ENCODE results near the gene KRT80.

Gene KRT80

GRCh38 chr12:52215587-52216031 lies 23.8 kb upstream of the KRT80 start:
- TF ChIP-seq, protein P1, sequence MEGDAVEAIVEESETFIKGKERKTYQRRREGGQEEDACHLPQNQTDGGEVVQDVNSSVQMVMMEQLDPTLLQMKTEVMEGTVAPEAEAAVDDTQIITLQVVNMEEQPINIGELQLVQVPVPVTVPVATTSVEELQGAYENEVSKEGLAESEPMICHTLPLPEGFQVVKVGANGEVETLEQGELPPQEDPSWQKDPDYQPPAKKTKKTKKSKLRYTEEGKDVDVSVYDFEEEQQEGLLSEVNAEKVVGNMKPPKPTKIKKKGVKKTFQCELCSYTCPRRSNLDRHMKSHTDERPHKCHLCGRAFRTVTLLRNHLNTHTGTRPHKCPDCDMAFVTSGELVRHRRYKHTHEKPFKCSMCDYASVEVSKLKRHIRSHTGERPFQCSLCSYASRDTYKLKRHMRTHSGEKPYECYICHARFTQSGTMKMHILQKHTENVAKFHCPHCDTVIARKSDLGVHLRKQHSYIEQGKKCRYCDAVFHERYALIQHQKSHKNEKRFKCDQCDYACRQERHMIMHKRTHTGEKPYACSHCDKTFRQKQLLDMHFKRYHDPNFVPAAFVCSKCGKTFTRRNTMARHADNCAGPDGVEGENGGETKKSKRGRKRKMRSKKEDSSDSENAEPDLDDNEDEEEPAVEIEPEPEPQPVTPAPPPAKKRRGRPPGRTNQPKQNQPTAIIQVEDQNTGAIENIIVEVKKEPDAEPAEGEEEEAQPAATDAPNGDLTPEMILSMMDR (IDR thresholded peaks at IDR 0.05; ENCODE audit: low read depth, low read length, missing control alignments) = no peak
- no peak overlapping the region for H3K4me3 ChIP-seq (ENCODE audit: low read depth, low read length)
- DNase-seq (ENCODE audit: low read depth) = no peak

- H3K4me3 ChIP-seq (ENCODE audit: low read depth, low read length) = no peak overlapping the region
- no peak for DNase-seq (ENCODE audit: low read depth)
- TF ChIP-seq, protein P1 (IDR thresholded peaks at IDR 0.05; ENCODE audit: low read depth, low read length, missing control alignments) = no peak
Measured at GRCh38 chr12:52214421-52214802, 22.6 kb upstream of the KRT80 start.

- no peak overlapping the region for H3K4me3 ChIP-seq (ENCODE audit: low read depth, low read length)
- no peak for DNase-seq (ENCODE audit: low read depth)
Measured at GRCh38 chr12:52213564-52214420, 22.0 kb upstream of the KRT80 start.

DNA sequence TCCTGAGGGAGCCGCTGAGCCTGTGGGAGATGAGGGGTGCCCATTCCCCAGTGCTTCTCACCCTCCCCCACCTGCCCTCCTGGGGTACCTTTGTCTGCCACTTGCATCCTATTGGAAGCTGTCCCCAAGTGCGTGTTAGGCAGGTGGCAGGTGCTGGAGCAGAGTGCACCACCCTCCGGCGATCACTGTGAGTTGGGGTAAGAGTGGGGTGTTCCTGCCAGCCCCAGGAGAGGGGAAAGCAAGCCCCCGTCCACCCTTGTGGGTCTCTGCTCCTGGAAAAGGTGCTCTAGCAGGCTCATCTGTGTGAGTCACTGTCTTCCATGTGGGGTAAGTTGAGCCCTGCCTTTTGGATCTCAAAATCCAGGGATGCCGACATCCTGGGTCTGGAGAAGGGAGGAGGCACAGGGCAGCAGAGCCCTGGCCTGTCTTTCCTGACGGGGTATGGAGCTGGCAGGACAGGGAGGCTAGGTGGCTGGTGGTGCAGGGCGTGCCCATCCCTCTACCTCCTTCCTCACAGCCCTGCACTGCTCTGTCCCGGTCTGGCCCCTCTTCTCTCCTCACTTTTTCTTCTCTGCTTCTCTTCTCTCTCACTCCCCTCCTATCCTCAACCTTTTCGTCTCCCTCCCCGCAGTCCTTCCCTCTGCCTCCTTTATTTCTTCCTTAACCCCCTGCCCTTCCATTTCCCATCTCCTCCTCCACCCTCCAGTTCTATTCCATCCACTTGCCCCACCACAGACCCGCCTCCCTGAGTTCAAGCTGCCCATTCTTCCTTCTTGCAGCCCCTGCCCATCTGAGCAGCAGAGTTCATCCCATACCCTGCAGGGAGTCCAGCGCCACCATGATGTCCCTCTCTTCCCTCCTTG lies 21.1 kb upstream of the KRT80 start:
- DNase-seq (ENCODE audit: low read depth) = no peak
- TF ChIP-seq, protein P1 (IDR thresholded peaks at IDR 0.05; ENCODE audit: low read depth, low read length, missing control alignments) = no peak
- H3K4me3 ChIP-seq (ENCODE audit: low read depth, low read length) = no peak overlapping the region

More at GRCh38 chr12:52213564-52214420, 22.0 kb upstream of the KRT80 start:
- TF ChIP-seq, protein P1 (IDR thresholded peaks at IDR 0.05; ENCODE audit: low read depth, low read length, missing control alignments) = peak; percentile 97

GRCh38 chr12:52211716-52212585 lies 20.1 kb upstream of the KRT80 start:
- no peak overlapping the region for H3K4me3 ChIP-seq (ENCODE audit: low read depth, low read length)
- DNase-seq (ENCODE audit: low read depth) = no peak
- TF ChIP-seq, protein P1 (IDR thresholded peaks at IDR 0.05; ENCODE audit: low read depth, low read length, missing control alignments) = no peak

DNA sequence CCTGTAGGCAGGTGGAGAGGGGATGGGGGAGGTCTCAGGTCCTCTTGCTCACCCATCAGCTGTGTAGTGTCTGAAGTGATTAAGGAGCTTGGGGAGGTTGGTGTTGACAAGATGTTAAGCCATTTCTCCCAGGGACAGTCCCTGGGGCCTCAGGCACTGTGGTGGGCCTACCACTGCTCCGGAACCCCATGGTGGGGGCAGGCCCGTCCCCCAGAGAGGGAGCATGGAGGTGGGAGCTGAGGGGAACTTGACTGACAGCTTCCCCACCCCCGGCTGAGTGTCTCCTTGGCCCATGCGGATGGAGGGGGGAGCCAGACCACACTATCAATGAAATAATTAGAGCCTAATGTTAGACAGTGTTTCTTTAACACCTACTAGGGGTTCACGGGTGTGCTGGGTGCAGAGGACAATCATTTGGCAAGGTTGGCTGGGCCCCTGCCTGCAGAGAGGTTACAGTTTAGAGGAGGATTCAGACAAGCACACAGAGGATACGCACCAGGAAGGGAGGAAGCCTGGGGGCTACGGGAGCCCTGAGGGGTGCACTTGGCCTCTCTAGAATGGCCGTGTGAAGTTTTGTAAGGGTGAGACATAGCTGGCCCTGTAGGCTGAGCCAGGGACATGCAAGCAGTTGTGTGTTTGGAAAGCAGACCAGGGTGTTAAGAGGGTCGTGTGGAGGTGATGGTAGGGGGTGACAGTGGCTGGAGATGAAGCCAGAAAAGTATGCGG lies 19.3 kb upstream of the KRT80 start:
- H3K4me3 ChIP-seq (ENCODE audit: low read depth, low read length) = no peak overlapping the region
- DNase-seq (ENCODE audit: low read depth) = no peak
- TF ChIP-seq, protein P1 (IDR thresholded peaks at IDR 0.05; ENCODE audit: low read depth, low read length, missing control alignments) = no peak
